Tibial artery (tissue), 4 donors: Measurements from ENCODE around the gene ATP5PB.

Experiments used
- DNase-seq, 2 donors: peaks; one replicate each; pipeline ENCODE4 v3.0.0-alpha.2; 2019
- H3K27ac ChIP-seq, 2 donors: fragments of 200-600 bp; sonication (generic) in 1 of 2; 1 replicate in 1 of 2; 2 replicates in 1 of 2; pipeline ENCODE4 v1.5.1; 2018 to 2019; ENCODE audit warnings: mild to moderate bottlenecking in 1 of 2
- H3K27me3 ChIP-seq, 2 donors: fragments of 200-600 bp; sonication (generic) in 1 of 2; one replicate each; pipeline versions ENCODE4 v1.5.1 to v1.6.0; 2016 to 2019
- H3K36me3 ChIP-seq, 3 donors: fragments of 200-600 bp; sonication (generic) in 2 of 3; one replicate each; pipeline ENCODE4 v1.5.1; 2016 to 2019; ENCODE audit warnings: mild to moderate bottlenecking in 2 of 3
- H3K4me1 ChIP-seq, 4 donors: fragments of 200-600 bp; sonication (generic) in 2 of 4; 1 replicate in 3 of 4; 2 replicates in 1 of 4; pipeline ENCODE4 v1.5.1; 2016 to 2019
- H3K4me3 ChIP-seq, 2 donors: fragments of 200-600 bp; sonication (generic) in 1 of 2; 1 replicate in 1 of 2; 2 replicates in 1 of 2; pipeline ENCODE4 v1.5.1; 2018 to 2019; ENCODE audit warnings: mild to moderate bottlenecking in 2 of 2
- H3K9me3 ChIP-seq, 3 donors: fragments of 200-600 bp; sonication (generic) in 1 of 3; one replicate each; pipeline ENCODE4 v1.5.1; 2016 to 2019
- CTCF ChIP-seq, 2 experiments: fragments of 200-600 bp in 1 of 2; fragments of 450-650 bp in 1 of 2; IDR thresholded peaks; one replicate each; pipeline ENCODE4 v1.5.1; 2017 to 2019; ENCODE audit warnings: antibody characterized with exemption in 2 of 2, mild to moderate bottlenecking in 1 of 2, moderate library complexity in 1 of 2
- intact Hi-C: fragments of 100-400 bp; cut with DNase I; formaldehyde crosslinking; loops from one replicate; pipeline ENCODE4 v1.15.0; 2023; ENCODE audit warnings: low total_unique reads

ATP5PB gene

GRCh38 chr1:111448918-111449702, at the start of gene ATP5PB, which contains the start of gene WDR77:
Gene ATP5PB, plus strand, starts transcription at chr1:111449464. Its CDS starts 78 bp downstream, at chr1:111449542.
Gene WDR77, minus strand, starts transcription at chr1:111449256. Its CDS starts 87 bp downstream, at chr1:111449169.
- intact Hi-C loops = no loop called here
- TF ChIP-seq CTCF (IDR thresholded peaks at IDR 0.05) = no peak
- Histone ChIP-seq H3K4me1 (peaks cover 0 to 49% (median 33%) of the 10 kb centered on the region in 4 donors), H3K27ac (peak within 1 kb of the TSS; percentile 82 to 89), H3K9me3 (no peaks in the 10 kb centered on the region), H3K27me3 (no peaks in the 10 kb centered on the region), H3K36me3 (peaks cover 0 to 32% (median 20%) of the 10 kb centered on the region in 3 donors), H3K4me3 (peak within 1 kb of the TSS; percentile 79 to 93)
- peak; percentile 97 to 98 for DNase-seq

DNA sequence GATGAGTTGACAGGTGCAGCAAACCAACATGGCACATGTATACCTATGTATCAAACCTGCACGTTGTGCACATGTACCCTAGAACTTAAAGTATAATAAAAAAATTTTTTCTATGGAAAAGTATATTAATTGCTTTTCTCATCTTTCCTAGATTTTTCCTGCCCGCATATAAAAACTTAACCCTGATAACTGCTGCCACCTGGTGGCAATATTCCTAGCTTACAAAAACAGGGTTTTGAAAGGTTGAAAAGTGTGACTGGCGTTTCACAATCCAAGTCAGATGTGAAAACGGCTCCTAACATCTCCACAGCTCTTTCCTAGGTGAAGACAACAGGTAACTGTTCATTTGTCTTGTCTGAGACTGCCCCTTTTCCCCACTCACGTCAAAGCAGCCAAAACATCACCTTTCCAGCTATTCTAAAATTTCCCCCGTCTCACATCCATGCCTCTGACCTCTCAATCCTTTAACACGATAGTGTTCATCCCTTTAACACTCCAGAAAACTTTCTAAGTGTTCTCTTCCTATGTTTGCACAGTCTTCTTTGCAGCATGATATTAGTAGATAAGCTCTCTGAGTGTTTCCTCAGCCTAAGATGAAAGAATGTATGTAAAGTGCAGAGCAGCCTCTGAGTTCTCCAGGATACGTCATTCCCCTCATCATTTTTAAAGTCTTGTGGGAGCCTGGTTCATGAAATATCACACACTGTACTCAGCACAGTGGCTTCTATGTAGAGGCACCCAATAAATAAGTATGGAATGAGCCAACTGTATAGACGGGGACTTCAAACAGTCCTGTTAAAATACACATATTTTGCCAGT, 49.3 kb upstream of the ATP5PB start:
- peak; percentile 61 to 65 for TF ChIP-seq CTCF (IDR thresholded peaks at IDR 0.05)
- Histone ChIP-seq H3K4me1 (no peaks in the 10 kb centered on the region), H3K36me3 (no peaks in the 10 kb centered on the region), H3K9me3 (peaks cover 0 to 4% (median 0%) of the 10 kb centered on the region in 3 donors), H3K27me3 (peaks cover 0 to 16% of the 10 kb centered on the region in 2 donors), H3K27ac (no peak overlapping the region), H3K4me3 (no peak overlapping the region)
- DNase-seq = peak in 1 of 2 donors; percentile 63
- intact Hi-C loops = loop anchor here (5.0 kb wide), 1 partner anchor 178 kb away; no protein-coding TSS in a partner anchor

GRCh38 chr1:111402083-111402482, 47.2 kb upstream of the ATP5PB start:
- Histone ChIP-seq H3K4me1 (no peaks in the 10 kb centered on the region), H3K4me3 (no peak overlapping the region), H3K9me3 (peaks cover 0 to 4% (median 0%) of the 10 kb centered on the region in 3 donors), H3K36me3 (no peaks in the 10 kb centered on the region), H3K27ac (no peak overlapping the region), H3K27me3 (peaks cover 0 to 16% of the 10 kb centered on the region in 2 donors)
- no peak for DNase-seq
- intact Hi-C loops = loop anchor here (5.0 kb wide), 1 partner anchor 180 kb away; no protein-coding TSS in a partner anchor
- TF ChIP-seq CTCF (IDR thresholded peaks at IDR 0.05) = no peak

- intact Hi-C loops = loop anchor here (5.0 kb wide), 1 partner anchor 182 kb away; no protein-coding TSS in a partner anchor
- H3K9me3 ChIP-seq = no peaks in the 10 kb centered on the region
- no peak for TF ChIP-seq CTCF (IDR thresholded peaks at IDR 0.05)
- H3K36me3 ChIP-seq = no peaks in the 10 kb centered on the region
- H3K27me3 ChIP-seq = peaks cover 0 to 16% of the 10 kb centered on the region in 2 donors
- H3K4me3 ChIP-seq = no peak overlapping the region
- DNase-seq = no peak
- H3K27ac ChIP-seq = no peak overlapping the region
- H3K4me1 ChIP-seq = no peaks in the 10 kb centered on the region
Observed at GRCh38 chr1:111404588-111404987, 44.7 kb upstream of the ATP5PB start.

DNA sequence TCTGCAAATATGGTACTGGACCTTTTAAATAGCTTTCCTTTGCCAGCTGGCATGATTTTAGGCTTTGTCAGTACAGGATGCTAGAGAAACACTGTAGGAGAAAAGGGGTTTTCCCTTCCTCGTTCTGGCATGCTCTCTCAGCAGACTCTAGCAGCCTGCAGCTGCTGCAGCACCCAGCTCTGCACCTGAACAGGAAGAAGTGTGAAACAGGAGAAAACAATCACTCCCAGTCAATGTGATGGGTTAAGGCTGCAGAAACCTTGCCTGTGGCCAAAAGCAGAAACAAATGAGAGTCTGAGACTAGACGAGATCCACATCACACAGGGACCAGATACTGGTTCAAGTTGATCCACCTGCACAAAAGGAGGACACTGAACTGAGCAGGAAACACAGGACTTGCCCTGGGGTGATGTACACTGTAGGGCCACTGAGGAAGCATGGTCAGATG, 42.9 kb upstream of the ATP5PB start:
- no peak for DNase-seq
- peaks cover 0 to 12% of the 10 kb centered on the region in 2 donors for H3K27me3 ChIP-seq
- H3K36me3 ChIP-seq = no peaks in the 10 kb centered on the region
- no peak for TF ChIP-seq CTCF (IDR thresholded peaks at IDR 0.05)
- intact Hi-C loops = no loop called here
- H3K4me1 ChIP-seq = no peaks in the 10 kb centered on the region
- H3K27ac ChIP-seq = no peak overlapping the region
- H3K4me3 ChIP-seq = no peak overlapping the region
- no peaks in the 10 kb centered on the region for H3K9me3 ChIP-seq
